GM18519 (cell line): ENCODE data around the gene CCT8L2.
"Not testable (repeated sequence)": the region's sequence is repeated elsewhere in the genome, so short reads cannot be mapped to it uniquely, and the experiment has no call there.

Source experiments
- ATAC-seq: cut with Tn5 transposase; IDR thresholded peaks from one replicate; pipeline ENCODE4 v1.9.1; 2021; ENCODE audit warnings: mild to moderate bottlenecking, moderate library complexity; ENCODE audit not compliant: unreplicated experiment, low FRiP score

CCT8L2 gene

GRCh38 chr22:16561093-16561658 lies 31.4 kb downstream of the CCT8L2 start:
- ATAC-seq: not testable (repeated sequence)

GRCh38 chr22:16560651-16561050 lies 32.0 kb downstream of the CCT8L2 start:
- not testable (repeated sequence) for ATAC-seq

- ATAC-seq: not testable (repeated sequence)
Measured at GRCh38 chr22:16559996-16560395, 32.6 kb downstream of the CCT8L2 start.

GRCh38 chr22:16559056-16559955 lies 33.3 kb downstream of the CCT8L2 start:
- ATAC-seq: no peak

- not testable (repeated sequence) for ATAC-seq
Measured at GRCh38 chr22:16558376-16558945, 34.1 kb downstream of the CCT8L2 start.

- not testable (repeated sequence) for ATAC-seq
Measured at GRCh38 chr22:16557511-16557910, 35.1 kb downstream of the CCT8L2 start.

GRCh38 chr22:16555077-16555994 lies 37.3 kb downstream of the CCT8L2 start:
- not testable (repeated sequence) for ATAC-seq

GRCh38 chr22:16543310-16543709 lies 49.3 kb downstream of the CCT8L2 start:
- ATAC-seq: not testable (repeated sequence)
